ENCODE results near the gene WRNIP1. TPM values are rescaled to one million over a fixed set of nuclear protein-coding genes. Genes with fewer than 3 reads are reported as not detected.

Gene WRNIP1
- total and polyA plus RNA-seq, 9 of the 15 experiments (the other 6 are each of a cell fraction or from before 2014, with no cell fraction given) = 13.2 to 63.6 (median 48.6) TPM

DNA sequence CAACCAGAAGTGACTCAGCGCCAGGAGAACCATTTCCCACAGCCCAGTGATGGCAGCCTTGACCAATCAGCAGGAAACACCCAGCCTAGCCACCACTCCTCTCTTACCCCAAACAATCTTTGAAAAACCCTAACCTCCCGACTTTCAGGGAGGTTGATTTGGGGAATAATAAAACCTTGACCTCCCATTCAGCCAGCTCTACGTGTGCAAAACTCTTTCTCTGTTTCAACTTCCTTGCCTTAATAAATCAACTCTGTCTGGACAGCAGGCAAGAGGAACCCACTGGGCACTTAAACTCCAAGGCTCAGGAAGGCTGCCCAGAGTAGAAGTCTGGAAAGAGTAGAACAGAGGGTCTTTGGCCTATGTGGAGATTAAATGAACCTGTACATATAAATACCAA lies 41.5 kb downstream of the WRNIP1 start:
- H4K20me1 ChIP-seq (replicated peaks; ENCODE audit: control insufficient read depth, insufficient read depth, low read length) = no peaks in the 10 kb centered on the region
- H3K79me2 ChIP-seq (ENCODE audit: control insufficient read depth, insufficient read depth, low read length) = no peaks in the 10 kb centered on the region
- H3K36me3 ChIP-seq (ENCODE audit: control insufficient read depth, insufficient read depth, low read length) = no peaks in the 10 kb centered on the region
- no peak overlapping the region for H3K27ac ChIP-seq (ENCODE audit: extremely low read depth, low read depth, low read length)
- H3K9me1 ChIP-seq (ENCODE audit: control insufficient read depth, insufficient read depth, low read length) = no peaks in the 10 kb centered on the region
- FAIRE-seq = no peak
- H2AFZ ChIP-seq (ENCODE audit: low read depth, low read length) = no peak overlapping the region; the same call in 1 of the 2 replicates
- POLR2A ChIA-PET = interaction anchor here (0.6 kb wide), 1 partner anchor 49 kb away, joined by 4 read pairs; no protein-coding TSS in a partner anchor
- H3K9ac ChIP-seq (ENCODE audit: insufficient read depth in 1 of 2, low read depth in 2 of 2, low read length in 2 of 2) = no peak overlapping the region
- peaks cover 5 to 7% of the 10 kb centered on the region in 2 experiments; a peak in 2 of 5 replicates for H3K4me1 ChIP-seq (replicated peaks in 1 of 2; ENCODE audit: control insufficient read depth in 2 of 2, insufficient read depth in 2 of 2, low read length in 2 of 2)
- in situ Hi-C loops (cut with MboI) (no loop called here), intact Hi-C loops (cut with micrococcal nuclease) (no loop called here)
- no peak overlapping the region for H3K4me3 ChIP-seq
- no TSS peak for BruUV-seq (replicated peaks)
- H3K4me2 ChIP-seq (ENCODE audit: insufficient read depth, low read length) = no peak overlapping the region
- no peaks in the 10 kb centered on the region for H3K27me3 ChIP-seq (ENCODE audit: control insufficient read depth in 2 of 2, insufficient read depth in 2 of 2, low read length in 2 of 2)
- CTCF ChIA-PET (ENCODE audit: low intra/inter-chr PET ratio) = no interaction called here
- 25% methylated on average over 3 of the region's 3 CpGs for WGBS (ENCODE audit: insufficient coverage, low coverage, missing lambda C conversion rate)
- no peaks in the 10 kb centered on the region for H3K9me3 ChIP-seq (replicated peaks; ENCODE audit: control insufficient read depth, insufficient read depth, low read depth, low read length)
- no peak for DNase-seq (ENCODE audit: extremely low read depth in 1 of 4, low spot score in 3 of 4)
- peak; percentile 27; the same call in 1 of the 3 replicates for ATAC-seq
- TF ChIP-seq, protein P1, sequence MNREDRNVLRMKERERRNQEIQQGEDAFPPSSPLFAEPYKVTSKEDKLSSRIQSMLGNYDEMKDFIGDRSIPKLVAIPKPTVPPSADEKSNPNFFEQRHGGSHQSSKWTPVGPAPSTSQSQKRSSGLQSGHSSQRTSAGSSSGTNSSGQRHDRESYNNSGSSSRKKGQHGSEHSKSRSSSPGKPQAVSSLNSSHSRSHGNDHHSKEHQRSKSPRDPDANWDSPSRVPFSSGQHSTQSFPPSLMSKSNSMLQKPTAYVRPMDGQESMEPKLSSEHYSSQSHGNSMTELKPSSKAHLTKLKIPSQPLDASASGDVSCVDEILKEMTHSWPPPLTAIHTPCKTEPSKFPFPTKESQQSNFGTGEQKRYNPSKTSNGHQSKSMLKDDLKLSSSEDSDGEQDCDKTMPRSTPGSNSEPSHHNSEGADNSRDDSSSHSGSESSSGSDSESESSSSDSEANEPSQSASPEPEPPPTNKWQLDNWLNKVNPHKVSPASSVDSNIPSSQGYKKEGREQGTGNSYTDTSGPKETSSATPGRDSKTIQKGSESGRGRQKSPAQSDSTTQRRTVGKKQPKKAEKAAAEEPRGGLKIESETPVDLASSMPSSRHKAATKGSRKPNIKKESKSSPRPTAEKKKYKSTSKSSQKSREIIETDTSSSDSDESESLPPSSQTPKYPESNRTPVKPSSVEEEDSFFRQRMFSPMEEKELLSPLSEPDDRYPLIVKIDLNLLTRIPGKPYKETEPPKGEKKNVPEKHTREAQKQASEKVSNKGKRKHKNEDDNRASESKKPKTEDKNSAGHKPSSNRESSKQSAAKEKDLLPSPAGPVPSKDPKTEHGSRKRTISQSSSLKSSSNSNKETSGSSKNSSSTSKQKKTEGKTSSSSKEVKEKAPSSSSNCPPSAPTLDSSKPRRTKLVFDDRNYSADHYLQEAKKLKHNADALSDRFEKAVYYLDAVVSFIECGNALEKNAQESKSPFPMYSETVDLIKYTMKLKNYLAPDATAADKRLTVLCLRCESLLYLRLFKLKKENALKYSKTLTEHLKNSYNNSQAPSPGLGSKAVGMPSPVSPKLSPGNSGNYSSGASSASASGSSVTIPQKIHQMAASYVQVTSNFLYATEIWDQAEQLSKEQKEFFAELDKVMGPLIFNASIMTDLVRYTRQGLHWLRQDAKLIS (CRISPR knock-in tag; IDR thresholded peaks at IDR 0.05) = no peak
- TF ChIP-seq ARHGAP35 (IDR thresholded peaks at IDR 0.05; ENCODE audit: partially characterized antibody) = no peak
- TF ChIP-seq, protein P2, sequence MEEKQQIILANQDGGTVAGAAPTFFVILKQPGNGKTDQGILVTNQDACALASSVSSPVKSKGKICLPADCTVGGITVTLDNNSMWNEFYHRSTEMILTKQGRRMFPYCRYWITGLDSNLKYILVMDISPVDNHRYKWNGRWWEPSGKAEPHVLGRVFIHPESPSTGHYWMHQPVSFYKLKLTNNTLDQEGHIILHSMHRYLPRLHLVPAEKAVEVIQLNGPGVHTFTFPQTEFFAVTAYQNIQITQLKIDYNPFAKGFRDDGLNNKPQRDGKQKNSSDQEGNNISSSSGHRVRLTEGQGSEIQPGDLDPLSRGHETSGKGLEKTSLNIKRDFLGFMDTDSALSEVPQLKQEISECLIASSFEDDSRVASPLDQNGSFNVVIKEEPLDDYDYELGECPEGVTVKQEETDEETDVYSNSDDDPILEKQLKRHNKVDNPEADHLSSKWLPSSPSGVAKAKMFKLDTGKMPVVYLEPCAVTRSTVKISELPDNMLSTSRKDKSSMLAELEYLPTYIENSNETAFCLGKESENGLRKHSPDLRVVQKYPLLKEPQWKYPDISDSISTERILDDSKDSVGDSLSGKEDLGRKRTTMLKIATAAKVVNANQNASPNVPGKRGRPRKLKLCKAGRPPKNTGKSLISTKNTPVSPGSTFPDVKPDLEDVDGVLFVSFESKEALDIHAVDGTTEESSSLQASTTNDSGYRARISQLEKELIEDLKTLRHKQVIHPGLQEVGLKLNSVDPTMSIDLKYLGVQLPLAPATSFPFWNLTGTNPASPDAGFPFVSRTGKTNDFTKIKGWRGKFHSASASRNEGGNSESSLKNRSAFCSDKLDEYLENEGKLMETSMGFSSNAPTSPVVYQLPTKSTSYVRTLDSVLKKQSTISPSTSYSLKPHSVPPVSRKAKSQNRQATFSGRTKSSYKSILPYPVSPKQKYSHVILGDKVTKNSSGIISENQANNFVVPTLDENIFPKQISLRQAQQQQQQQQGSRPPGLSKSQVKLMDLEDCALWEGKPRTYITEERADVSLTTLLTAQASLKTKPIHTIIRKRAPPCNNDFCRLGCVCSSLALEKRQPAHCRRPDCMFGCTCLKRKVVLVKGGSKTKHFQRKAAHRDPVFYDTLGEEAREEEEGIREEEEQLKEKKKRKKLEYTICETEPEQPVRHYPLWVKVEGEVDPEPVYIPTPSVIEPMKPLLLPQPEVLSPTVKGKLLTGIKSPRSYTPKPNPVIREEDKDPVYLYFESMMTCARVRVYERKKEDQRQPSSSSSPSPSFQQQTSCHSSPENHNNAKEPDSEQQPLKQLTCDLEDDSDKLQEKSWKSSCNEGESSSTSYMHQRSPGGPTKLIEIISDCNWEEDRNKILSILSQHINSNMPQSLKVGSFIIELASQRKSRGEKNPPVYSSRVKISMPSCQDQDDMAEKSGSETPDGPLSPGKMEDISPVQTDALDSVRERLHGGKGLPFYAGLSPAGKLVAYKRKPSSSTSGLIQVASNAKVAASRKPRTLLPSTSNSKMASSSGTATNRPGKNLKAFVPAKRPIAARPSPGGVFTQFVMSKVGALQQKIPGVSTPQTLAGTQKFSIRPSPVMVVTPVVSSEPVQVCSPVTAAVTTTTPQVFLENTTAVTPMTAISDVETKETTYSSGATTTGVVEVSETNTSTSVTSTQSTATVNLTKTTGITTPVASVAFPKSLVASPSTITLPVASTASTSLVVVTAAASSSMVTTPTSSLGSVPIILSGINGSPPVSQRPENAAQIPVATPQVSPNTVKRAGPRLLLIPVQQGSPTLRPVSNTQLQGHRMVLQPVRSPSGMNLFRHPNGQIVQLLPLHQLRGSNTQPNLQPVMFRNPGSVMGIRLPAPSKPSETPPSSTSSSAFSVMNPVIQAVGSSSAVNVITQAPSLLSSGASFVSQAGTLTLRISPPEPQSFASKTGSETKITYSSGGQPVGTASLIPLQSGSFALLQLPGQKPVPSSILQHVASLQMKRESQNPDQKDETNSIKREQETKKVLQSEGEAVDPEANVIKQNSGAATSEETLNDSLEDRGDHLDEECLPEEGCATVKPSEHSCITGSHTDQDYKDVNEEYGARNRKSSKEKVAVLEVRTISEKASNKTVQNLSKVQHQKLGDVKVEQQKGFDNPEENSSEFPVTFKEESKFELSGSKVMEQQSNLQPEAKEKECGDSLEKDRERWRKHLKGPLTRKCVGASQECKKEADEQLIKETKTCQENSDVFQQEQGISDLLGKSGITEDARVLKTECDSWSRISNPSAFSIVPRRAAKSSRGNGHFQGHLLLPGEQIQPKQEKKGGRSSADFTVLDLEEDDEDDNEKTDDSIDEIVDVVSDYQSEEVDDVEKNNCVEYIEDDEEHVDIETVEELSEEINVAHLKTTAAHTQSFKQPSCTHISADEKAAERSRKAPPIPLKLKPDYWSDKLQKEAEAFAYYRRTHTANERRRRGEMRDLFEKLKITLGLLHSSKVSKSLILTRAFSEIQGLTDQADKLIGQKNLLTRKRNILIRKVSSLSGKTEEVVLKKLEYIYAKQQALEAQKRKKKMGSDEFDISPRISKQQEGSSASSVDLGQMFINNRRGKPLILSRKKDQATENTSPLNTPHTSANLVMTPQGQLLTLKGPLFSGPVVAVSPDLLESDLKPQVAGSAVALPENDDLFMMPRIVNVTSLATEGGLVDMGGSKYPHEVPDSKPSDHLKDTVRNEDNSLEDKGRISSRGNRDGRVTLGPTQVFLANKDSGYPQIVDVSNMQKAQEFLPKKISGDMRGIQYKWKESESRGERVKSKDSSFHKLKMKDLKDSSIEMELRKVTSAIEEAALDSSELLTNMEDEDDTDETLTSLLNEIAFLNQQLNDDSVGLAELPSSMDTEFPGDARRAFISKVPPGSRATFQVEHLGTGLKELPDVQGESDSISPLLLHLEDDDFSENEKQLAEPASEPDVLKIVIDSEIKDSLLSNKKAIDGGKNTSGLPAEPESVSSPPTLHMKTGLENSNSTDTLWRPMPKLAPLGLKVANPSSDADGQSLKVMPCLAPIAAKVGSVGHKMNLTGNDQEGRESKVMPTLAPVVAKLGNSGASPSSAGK (IDR thresholded peaks at IDR 0.05) = no peak
- TF ChIP-seq SMAD4 (CRISPR knock-in tag; conservative IDR thresholded peaks at IDR 0.05) = no peak
